ENCODE data around the gene JOSD2. TPM values are rescaled to one million over a fixed set of nuclear protein-coding genes. Genes with fewer than 3 reads are reported as not detected.

JOSD2 gene
- total RNA-seq, 2 donors from 2014 or later, result 29.4 to 31.7 TPM

DNA sequence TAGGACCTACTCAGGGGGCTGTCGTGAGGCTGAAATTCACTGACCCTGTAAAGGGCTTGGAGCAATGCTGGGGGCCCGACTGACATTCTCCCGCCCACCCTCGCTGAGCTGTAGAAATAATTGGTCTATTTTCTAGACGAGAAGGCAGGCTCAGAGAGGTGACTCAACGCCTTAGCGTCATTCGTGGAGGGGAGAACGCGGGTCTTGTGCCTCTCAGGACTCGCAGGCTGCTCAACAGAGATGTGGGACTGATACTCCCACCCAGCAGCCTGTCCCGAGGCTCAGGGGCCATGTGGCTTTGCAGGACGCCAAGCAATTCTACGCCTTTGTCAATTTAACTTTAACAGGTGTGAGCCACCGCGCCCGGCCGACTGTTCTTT lies 26.3 kb upstream of the JOSD2 start:
- intact Hi-C loops (cut with DNase I), result loop anchor here (5.0 kb wide), 1 partner anchor 245 kb away; no protein-coding TSS in a partner anchor

DNA sequence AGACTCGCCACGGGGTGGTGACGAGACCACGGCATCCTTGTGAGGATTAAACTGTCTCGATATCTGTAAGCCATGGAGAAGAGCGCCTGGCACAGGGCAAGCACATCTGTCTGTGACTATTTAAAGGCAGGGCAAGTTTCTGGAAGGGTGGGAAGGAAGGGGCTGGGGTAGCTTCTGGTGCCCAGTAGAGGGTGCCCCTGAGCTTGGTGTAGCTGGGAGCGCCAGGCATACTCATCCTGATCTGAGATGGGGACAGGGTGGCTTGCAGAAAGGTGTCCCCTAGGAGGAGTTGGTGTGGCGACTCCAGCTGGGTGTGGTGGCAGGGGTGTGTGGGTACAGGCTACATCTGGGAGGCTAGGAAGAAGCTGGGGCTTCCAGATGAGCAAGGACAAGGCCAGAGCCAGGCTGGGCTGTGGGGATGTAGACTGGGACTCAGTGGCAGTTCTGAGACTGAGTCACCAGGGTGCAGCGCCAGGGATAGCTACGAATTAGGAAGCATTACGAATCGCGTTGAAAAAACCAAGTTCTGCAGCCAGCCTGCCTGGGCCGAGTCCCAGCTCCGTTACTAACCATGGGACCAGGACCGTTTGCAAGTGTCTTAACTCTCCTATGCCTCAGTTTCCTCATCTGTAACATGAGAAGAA lies 25.8 kb upstream of the JOSD2 start:
- TF ChIP-seq, protein P1, sequence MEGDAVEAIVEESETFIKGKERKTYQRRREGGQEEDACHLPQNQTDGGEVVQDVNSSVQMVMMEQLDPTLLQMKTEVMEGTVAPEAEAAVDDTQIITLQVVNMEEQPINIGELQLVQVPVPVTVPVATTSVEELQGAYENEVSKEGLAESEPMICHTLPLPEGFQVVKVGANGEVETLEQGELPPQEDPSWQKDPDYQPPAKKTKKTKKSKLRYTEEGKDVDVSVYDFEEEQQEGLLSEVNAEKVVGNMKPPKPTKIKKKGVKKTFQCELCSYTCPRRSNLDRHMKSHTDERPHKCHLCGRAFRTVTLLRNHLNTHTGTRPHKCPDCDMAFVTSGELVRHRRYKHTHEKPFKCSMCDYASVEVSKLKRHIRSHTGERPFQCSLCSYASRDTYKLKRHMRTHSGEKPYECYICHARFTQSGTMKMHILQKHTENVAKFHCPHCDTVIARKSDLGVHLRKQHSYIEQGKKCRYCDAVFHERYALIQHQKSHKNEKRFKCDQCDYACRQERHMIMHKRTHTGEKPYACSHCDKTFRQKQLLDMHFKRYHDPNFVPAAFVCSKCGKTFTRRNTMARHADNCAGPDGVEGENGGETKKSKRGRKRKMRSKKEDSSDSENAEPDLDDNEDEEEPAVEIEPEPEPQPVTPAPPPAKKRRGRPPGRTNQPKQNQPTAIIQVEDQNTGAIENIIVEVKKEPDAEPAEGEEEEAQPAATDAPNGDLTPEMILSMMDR (IDR thresholded peaks at IDR 0.05), result no peak
- TF ChIP-seq POLR2AphosphoS5 (IDR thresholded peaks at IDR 0.05) (no peak), POLR2A (IDR thresholded peaks at IDR 0.05) (no peak)
- no peak overlapping the region for H3K27ac ChIP-seq
- no peaks in the 10 kb centered on the region for H3K4me1 ChIP-seq (replicated peaks)
- no peak overlapping the region for H3K4me3 ChIP-seq
- no peak for DNase-seq (ENCODE audit: low spot score)
- no peaks in the 10 kb centered on the region for H3K36me3 ChIP-seq
- intact Hi-C loops (cut with DNase I), result loop anchor here (5.0 kb wide), 1 partner anchor 246 kb away; no protein-coding TSS in a partner anchor
- H3K27me3 ChIP-seq (replicated peaks; ENCODE audit: insufficient read depth), result no peaks in the 10 kb centered on the region
- 92% methylated on average over 16 of the region's 16 CpGs for WGBS
- H3K9me3 ChIP-seq, result no peaks in the 10 kb centered on the region

More for the DNA sequence above, 26.3 kb upstream of the JOSD2 start:
- Histone ChIP-seq H3K36me3 (no peaks in the 10 kb centered on the region), H3K9me3 (no peaks in the 10 kb centered on the region), H3K27ac (no peak overlapping the region), H3K4me1 (replicated peaks) (no peaks in the 10 kb centered on the region), H3K4me3 (no peak overlapping the region), H3K27me3 (replicated peaks; ENCODE audit: insufficient read depth) (no peaks in the 10 kb centered on the region)
- WGBS, result 80% methylated on average over 18 of the region's 18 CpGs
- TF ChIP-seq, protein P1 (IDR thresholded peaks at IDR 0.05), result no peak
- TF ChIP-seq POLR2AphosphoS5 (IDR thresholded peaks at IDR 0.05), result no peak
- DNase-seq (ENCODE audit: low spot score), result no peak

DNA sequence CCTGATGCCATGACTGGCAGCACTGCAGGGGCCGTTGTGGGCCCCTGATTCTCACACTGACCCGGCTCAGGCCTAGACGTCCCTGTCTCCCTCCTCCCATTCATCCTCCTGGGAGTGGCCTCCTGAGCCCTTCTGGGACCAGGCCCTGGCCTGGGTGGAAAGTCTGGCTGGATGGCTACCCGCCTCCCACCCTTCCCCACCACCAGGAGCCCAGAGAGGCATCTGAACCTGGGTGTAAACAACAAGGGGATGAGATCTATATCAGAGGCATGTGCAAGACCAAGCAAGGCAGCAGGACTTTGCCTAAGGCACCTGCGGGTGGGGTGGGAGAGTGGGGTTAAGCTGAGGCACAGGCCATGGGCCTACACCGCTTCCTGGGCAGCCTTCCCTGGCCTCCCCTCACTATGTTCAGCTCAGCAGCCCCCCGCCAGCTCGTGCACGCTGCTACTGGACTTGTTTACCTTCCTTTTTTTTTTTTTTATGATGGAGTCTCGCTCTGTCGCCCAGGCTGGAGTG lies 24.7 kb upstream of the JOSD2 start:
- 67% methylated on average over 11 of the region's 11 CpGs for WGBS
- intact Hi-C loops (cut with DNase I), result loop anchor here (5.0 kb wide), 1 partner anchor 247 kb away; no protein-coding TSS in a partner anchor
- Histone ChIP-seq H3K36me3 (no peaks in the 10 kb centered on the region), H3K4me3 (no peak overlapping the region), H3K27me3 (replicated peaks; ENCODE audit: insufficient read depth) (peaks cover 4% of the 10 kb centered on the region), H3K27ac (no peak overlapping the region), H3K4me1 (replicated peaks) (no peaks in the 10 kb centered on the region), H3K9me3 (no peaks in the 10 kb centered on the region)
- DNase-seq (ENCODE audit: low spot score), result no peak
- TF ChIP-seq POLR2AphosphoS5 (IDR thresholded peaks at IDR 0.05) (no peak), POLR2A (IDR thresholded peaks at IDR 0.05) (no peak)
- TF ChIP-seq, protein P1 (IDR thresholded peaks at IDR 0.05), result no peak

DNA sequence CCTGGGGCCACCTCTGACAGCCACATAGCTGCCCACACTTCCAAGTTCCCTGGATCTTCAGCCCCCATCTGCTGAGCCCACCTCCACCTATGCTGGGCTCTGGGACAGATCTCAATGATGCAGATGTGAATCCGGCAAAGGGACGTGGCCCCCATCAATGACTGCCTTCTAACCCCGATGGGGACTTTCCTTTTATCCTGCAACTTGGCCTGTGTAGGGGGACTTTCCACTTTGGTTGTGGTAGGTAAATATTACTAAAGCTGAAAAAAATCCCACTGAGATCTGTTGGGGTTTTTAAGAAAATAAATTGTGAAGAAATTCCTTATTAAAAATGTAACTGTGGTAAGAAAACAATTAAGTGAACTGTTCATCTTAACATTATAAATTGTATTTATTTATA lies 23.5 kb upstream of the JOSD2 start:
- Histone ChIP-seq H3K4me1 (replicated peaks) (no peaks in the 10 kb centered on the region), H3K4me3 (no peak overlapping the region), H3K27me3 (replicated peaks; ENCODE audit: insufficient read depth) (peaks cover 14% of the 10 kb centered on the region), H3K9me3 (no peaks in the 10 kb centered on the region), H3K27ac (no peak overlapping the region), H3K36me3 (no peaks in the 10 kb centered on the region)
- TF ChIP-seq POLR2A (IDR thresholded peaks at IDR 0.05) (no peak), POLR2AphosphoS5 (IDR thresholded peaks at IDR 0.05) (no peak)
- TF ChIP-seq, protein P1 (IDR thresholded peaks at IDR 0.05), result no peak
- intact Hi-C loops (cut with DNase I), result no loop called here
- WGBS, result 76% methylated on average over 3 of the region's 3 CpGs
- no peak for DNase-seq (ENCODE audit: low spot score)

DNA sequence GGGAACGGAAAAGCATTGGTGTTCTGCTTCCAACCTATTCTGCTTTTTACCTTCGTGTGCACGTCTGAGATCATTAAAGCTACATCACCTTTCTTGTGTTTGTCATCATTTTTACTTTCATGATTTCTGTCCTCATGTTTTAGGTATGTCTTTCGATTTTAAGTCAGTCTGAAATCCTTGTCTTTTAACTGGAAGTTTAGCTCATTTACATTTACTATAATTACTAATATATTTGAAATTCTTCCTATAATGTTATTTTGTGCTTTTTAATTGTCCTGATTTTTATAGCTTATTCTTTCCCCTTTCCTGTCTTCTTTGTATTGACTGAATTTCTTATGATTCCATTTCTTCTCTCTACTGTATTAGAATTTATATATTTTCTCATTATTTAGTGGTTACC lies 22.0 kb upstream of the JOSD2 start:
- DNase-seq (ENCODE audit: low spot score), result no peak
- 94% methylated on average over 4 of the region's 4 CpGs for WGBS
- Histone ChIP-seq H3K4me3 (no peak overlapping the region), H3K36me3 (no peaks in the 10 kb centered on the region), H3K27ac (no peak overlapping the region), H3K4me1 (replicated peaks) (no peaks in the 10 kb centered on the region), H3K9me3 (no peaks in the 10 kb centered on the region), H3K27me3 (replicated peaks; ENCODE audit: insufficient read depth) (peaks cover 18% of the 10 kb centered on the region)
- TF ChIP-seq, protein P1 (IDR thresholded peaks at IDR 0.05), result no peak
- TF ChIP-seq POLR2A (IDR thresholded peaks at IDR 0.05) (no peak), POLR2AphosphoS5 (IDR thresholded peaks at IDR 0.05) (no peak)
- intact Hi-C loops (cut with DNase I), result no loop called here
